GM23338 (cell line): ENCODE results near the gene IMPG2. TPM values are rescaled to one million over a fixed set of nuclear protein-coding genes. Genes with fewer than 3 reads are reported as not detected.

ENCODE experiments used
- ATAC-seq: fragments of 200-7000 bp; cut with Tn5 transposase; 3 replicates; pipeline ENCODE4 v1.9.1; 2020
- DNase-seq: peaks from one replicate; pipeline ENCODE4 v3.0.0-alpha.2; 2015; ENCODE audit warnings: low spot score
- H2AFZ ChIP-seq: fragments of 200-600 bp; sonication (generic); 2 replicates; pipeline ENCODE4 v1.8.0; 2016; ENCODE audit warnings: antibody characterized with exemption, mild to moderate bottlenecking, moderate library complexity
- H3F3A ChIP-seq: fragments of 200-600 bp; sonication (generic); replicated peaks from 2 replicates; pipeline ENCODE4 v1.8.0; 2017; ENCODE audit warnings: antibody characterized with exemption, mixed run types, low read depth
- H3K27ac ChIP-seq: fragments of 200-600 bp; sonication (generic); 2 replicates; pipeline ENCODE4 v1.6.1; 2016; ENCODE audit warnings: low read depth
- H3K27me3 ChIP-seq: fragments of 200-600 bp; sonication (generic); 2 replicates; pipeline ENCODE4 v1.8.0; 2016; ENCODE audit warnings: mild to moderate bottlenecking, mixed run types, moderate library complexity; ENCODE audit not compliant: insufficient read depth
- H3K36me3 ChIP-seq: fragments of 200-600 bp; sonication (generic); 2 replicates; pipeline ENCODE4 v1.8.0; 2016; ENCODE audit warnings: mild to moderate bottlenecking; ENCODE audit not compliant: insufficient read depth
- H3K4me1 ChIP-seq: fragments of 200-600 bp; sonication (generic); 2 replicates; pipeline ENCODE4 v1.8.0; 2016; ENCODE audit warnings: mild to moderate bottlenecking, moderate library complexity; ENCODE audit not compliant: insufficient read depth
- H3K4me2 ChIP-seq: fragments of 200-600 bp; sonication (generic); 2 replicates; pipeline ENCODE4 v1.7.1; 2017; ENCODE audit warnings: mixed run types
- H3K4me3 ChIP-seq: fragments of 200-600 bp; sonication (generic); 2 replicates; pipeline ENCODE4 v1.6.1; 2016; ENCODE audit warnings: mixed run types
- H3K79me2 ChIP-seq: fragments of 200-600 bp; sonication (generic); replicated peaks from 2 replicates; pipeline ENCODE4 v1.8.0; 2017; ENCODE audit warnings: mild to moderate bottlenecking; ENCODE audit not compliant: insufficient read depth
- H3K9me2 ChIP-seq: fragments of 200-600 bp; sonication (generic); 2 replicates; pipeline ENCODE4 v1.8.0; 2017; ENCODE audit not compliant: insufficient read depth
- H4K20me1 ChIP-seq: fragments of 200-600 bp; sonication (generic); replicated peaks from 2 replicates; pipeline ENCODE4 v1.8.0; 2017; ENCODE audit warnings: mild to moderate bottlenecking; ENCODE audit not compliant: insufficient read depth
- H3K27ac Mint-ChIP-seq: 2 replicates; pipeline ENCODE4 v1.8.0; 2020; ENCODE audit warnings: inconsistent platforms, mild to moderate bottlenecking, moderate library complexity, mixed read lengths
- H3K27me3 Mint-ChIP-seq: 3 replicates; pipeline ENCODE4 v1.8.0; 2022; ENCODE audit warnings: low read depth, mild to moderate bottlenecking, moderate library complexity, mixed read lengths, inconsistent platforms; ENCODE audit not compliant: insufficient read depth, poor library complexity
- H3K36me3 Mint-ChIP-seq: 3 replicates; pipeline ENCODE4 v1.8.0; 2021; ENCODE audit warnings: low read depth, mild to moderate bottlenecking, inconsistent platforms, moderate library complexity, mixed read lengths
- H3K4me1 Mint-ChIP-seq: 3 replicates; pipeline ENCODE4 v1.8.0; 2020; ENCODE audit warnings: mild to moderate bottlenecking, inconsistent platforms, mixed read lengths
- H3K4me3 Mint-ChIP-seq: 3 replicates; pipeline ENCODE4 v1.8.0; 2021; ENCODE audit warnings: moderate library complexity, mild to moderate bottlenecking, inconsistent platforms, mixed read lengths
- H3K9me3 Mint-ChIP-seq: 3 replicates; pipeline ENCODE4 v1.8.0; 2020; ENCODE audit warnings: moderate library complexity, mild to moderate bottlenecking, inconsistent platforms, mixed read lengths
- CREB1 ChIP-seq: fragments of 250-450 bp; sonication (Bioruptor Pico); IDR thresholded peaks from 2 replicates; pipeline ENCODE4 v1.5.0; 2020; ENCODE audit warnings: low read depth, mild to moderate bottlenecking, moderate library complexity
- ETS1 ChIP-seq: IDR thresholded peaks from 2 replicates; pipeline ENCODE4 v1.6.1; 2016; ENCODE audit warnings: antibody characterized with exemption
- EZH2 ChIP-seq: fragments of 200-600 bp; sonication (generic); IDR thresholded peaks from one replicate; pipeline ENCODE4 v1.8.0; 2017; ENCODE audit warnings: antibody characterized with exemption, mild to moderate bottlenecking, low read depth; ENCODE audit not compliant: unreplicated experiment
- EZH2phosphoT487 ChIP-seq: fragments of 200-600 bp; sonication (generic); IDR thresholded peaks from one replicate; pipeline ENCODE4 v1.8.1; 2018; ENCODE audit warnings: antibody characterized with exemption; ENCODE audit not compliant: unreplicated experiment
- NANOG ChIP-seq: IDR thresholded peaks from 2 replicates; pipeline ENCODE4 v1.6.1; 2016; ENCODE audit warnings: antibody characterized with exemption, borderline replicate concordance
- POLR2AphosphoS5 ChIP-seq: IDR thresholded peaks from 2 replicates; pipeline ENCODE4 v1.6.1; 2016; ENCODE audit warnings: antibody characterized with exemption, low read depth
- REST ChIP-seq: IDR thresholded peaks from one replicate; pipeline ENCODE4 v1.6.1; 2018; ENCODE audit warnings: antibody characterized with exemption; ENCODE audit not compliant: unreplicated experiment
- STAT1 ChIP-seq: IDR thresholded peaks from one replicate; pipeline ENCODE4 v1.6.1; 2016; ENCODE audit warnings: antibody characterized with exemption; ENCODE audit not compliant: unreplicated experiment
- ZNF114 ChIP-seq: fragments of 250-450 bp; sonication (Bioruptor Pico); IDR thresholded peaks from 2 replicates; pipeline ENCODE4 v1.5.0; 2020; ENCODE audit warnings: mild to moderate bottlenecking, moderate library complexity
- ZNF331 ChIP-seq: fragments of 250-450 bp; sonication (Bioruptor Pico); IDR thresholded peaks from 2 replicates; pipeline ENCODE4 v1.5.0; 2020; ENCODE audit warnings: low read depth, mild to moderate bottlenecking, moderate library complexity
- polyA plus RNA-seq: library from polyadenylated mRNA; unstranded; fragments of >200 nt; fragmentation: Nextera tagmentation; extraction: Ambion mirVana; gene quantifications from 2 replicates; pipeline ENCODE4 v1.2.1, GENCODE V29; 2016
- total RNA-seq: library from RNA; depleted of rRNA; stranded (reverse); fragments of >200 nt; shearing (Covaris generic); gene quantifications from 2 replicates; pipeline ENCODE4 v1.2.3, GENCODE V29; 2014

Gene IMPG2
- total and polyA plus RNA-seq, 2 experiments from 2014 or later = not detected

DNA sequence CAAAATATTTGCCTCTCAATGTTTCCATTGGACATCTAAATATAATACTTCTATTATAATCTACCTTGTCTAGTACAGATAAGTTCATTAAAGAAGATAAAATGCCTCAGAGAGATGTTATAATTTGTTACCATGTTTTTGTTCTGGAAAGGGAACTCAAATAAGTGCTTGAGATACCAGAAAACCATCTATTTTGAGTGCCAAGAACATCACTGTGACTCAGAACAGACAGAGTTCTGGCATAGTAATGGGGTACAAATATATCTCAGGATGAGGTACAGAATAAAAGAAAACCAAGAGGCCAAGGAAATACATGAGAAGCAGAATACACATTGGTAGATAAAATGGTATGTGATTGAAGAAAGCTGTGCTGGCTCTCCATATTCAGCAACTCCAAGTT is 58.9 kb downstream of the IMPG2 start:
- H3F3A ChIP-seq = no peaks in the 10 kb centered on the region
- H3K4me3 Mint-ChIP-seq = no peak overlapping the region
- no peaks in the 10 kb centered on the region for H3K36me3 ChIP-seq
- TF ChIP-seq NANOG (no peak), REST (no peak), POLR2AphosphoS5 (no peak), ZNF331 (CRISPR knock-in tag) (no peak)
- H3K4me3 ChIP-seq = no peak overlapping the region
- DNase-seq (no peak), ATAC-seq (no peak)
- no peaks in the 10 kb centered on the region for H3K4me1 ChIP-seq
- no peaks in the 10 kb centered on the region for H3K27me3 Mint-ChIP-seq
- no peaks in the 10 kb centered on the region for H3K9me3 Mint-ChIP-seq
- H3K27me3 ChIP-seq = no peaks in the 10 kb centered on the region
- H3K36me3 Mint-ChIP-seq = no peaks in the 10 kb centered on the region
- H3K27ac Mint-ChIP-seq = no peak overlapping the region
- no peaks in the 10 kb centered on the region for H3K79me2 ChIP-seq
- H3K4me1 Mint-ChIP-seq = no peaks in the 10 kb centered on the region
- H3K9me2 ChIP-seq = no peaks in the 10 kb centered on the region
- H3K4me2 ChIP-seq = no peak overlapping the region
- H3K27ac ChIP-seq = no peak overlapping the region
- no peaks in the 10 kb centered on the region for H4K20me1 ChIP-seq
- H2AFZ ChIP-seq = no peak overlapping the region

GRCh38 chr3:101259485-101260341 is 60.7 kb downstream of the IMPG2 start:
- ATAC-seq = no peak
- Mint-ChIP-seq H3K9me3 (no peaks in the 10 kb centered on the region), H3K4me3 (no peak overlapping the region), H3K27ac (no peak overlapping the region), H3K4me1 (0 out of 3 replicates have a peak, but pooled peaks cover 2% of the 10 kb centered on the region), H3K36me3 (no peaks in the 10 kb centered on the region), H3K27me3 (no peaks in the 10 kb centered on the region)
- Histone ChIP-seq H3K4me1 (no peaks in the 10 kb centered on the region), H4K20me1 (no peaks in the 10 kb centered on the region), H3F3A (no peaks in the 10 kb centered on the region), H3K27ac (no peak overlapping the region), H2AFZ (no peak overlapping the region), H3K36me3 (no peaks in the 10 kb centered on the region), H3K9me2 (no peaks in the 10 kb centered on the region), H3K4me2 (no peak overlapping the region), H3K27me3 (no peaks in the 10 kb centered on the region), H3K79me2 (no peaks in the 10 kb centered on the region), H3K4me3 (no peak overlapping the region)
- DNase-seq = no peak
- no peak for TF ChIP-seq ZNF114 (CRISPR knock-in tag)
- no peak for TF ChIP-seq EZH2phosphoT487
- no peak for TF ChIP-seq EZH2
- TF ChIP-seq POLR2AphosphoS5 = no peak
- no peak for TF ChIP-seq ETS1
- no peak for TF ChIP-seq NANOG
- TF ChIP-seq STAT1 = no peak
- TF ChIP-seq CREB1 (CRISPR knock-in tag) = no peak
- no peak for TF ChIP-seq REST
- no peak for TF ChIP-seq ZNF331 (CRISPR knock-in tag)
